Stimulated activated CD4-positive, alpha-beta T cell treated with anti-CD3 and anti-CD28 coated beads, Interleukin-15, amount 100 ng/mL, for 48 hours (primary cell): ENCODE measurements around the gene NME7.
"Not testable (repeated sequence)": the region's sequence is repeated elsewhere in the genome, so short reads cannot be mapped to it uniquely, and the experiment has no call there.

ENCODE experiments used
- DNase-seq, 2 donors: peaks; one replicate each; pipeline ENCODE4 v3.0.0-alpha.2; 2020; ENCODE audit warnings: low read depth in 2 of 2

Gene NME7

DNA sequence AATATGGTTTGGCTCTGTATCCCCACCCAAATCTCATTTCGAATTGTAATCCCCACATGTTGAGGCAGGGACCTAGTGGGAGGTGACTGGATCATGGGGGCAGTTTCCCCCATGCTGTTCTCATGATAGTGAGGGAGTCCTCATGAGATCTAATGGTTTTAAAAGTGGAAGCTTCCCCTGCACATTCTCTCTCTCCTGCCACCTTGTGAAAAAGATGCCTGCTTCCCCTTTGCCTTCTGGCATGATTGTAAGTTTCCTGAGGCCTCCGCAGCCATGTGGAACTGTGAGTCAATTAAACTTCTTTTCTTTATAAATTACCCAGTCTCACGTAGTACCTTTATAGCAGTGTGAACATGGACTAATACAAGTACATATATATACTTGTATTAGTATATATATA lies 25.5 kb downstream of the NME7 start:
- not testable (repeated sequence) for DNase-seq

DNA sequence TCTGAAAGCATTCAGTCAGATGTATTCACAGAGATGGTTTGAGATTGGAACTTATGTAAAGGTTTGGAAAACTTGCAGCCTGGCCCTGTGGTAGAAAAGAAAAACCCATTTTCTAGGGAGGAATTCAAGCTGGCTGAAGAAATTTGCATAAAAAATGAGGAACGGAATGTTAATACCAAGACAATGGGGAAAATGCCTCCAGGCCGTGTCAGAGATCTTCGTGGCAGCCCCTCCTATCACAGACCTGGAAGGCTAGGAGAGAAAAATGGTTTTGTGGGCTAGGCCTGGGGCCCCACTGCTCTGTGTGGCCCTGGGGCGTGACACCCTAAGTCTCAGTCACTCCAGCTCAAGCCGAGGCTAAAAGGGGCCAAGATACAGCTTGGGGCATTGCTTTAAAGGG lies 26.7 kb downstream of the NME7 start:
- DNase-seq, result no peak

DNA sequence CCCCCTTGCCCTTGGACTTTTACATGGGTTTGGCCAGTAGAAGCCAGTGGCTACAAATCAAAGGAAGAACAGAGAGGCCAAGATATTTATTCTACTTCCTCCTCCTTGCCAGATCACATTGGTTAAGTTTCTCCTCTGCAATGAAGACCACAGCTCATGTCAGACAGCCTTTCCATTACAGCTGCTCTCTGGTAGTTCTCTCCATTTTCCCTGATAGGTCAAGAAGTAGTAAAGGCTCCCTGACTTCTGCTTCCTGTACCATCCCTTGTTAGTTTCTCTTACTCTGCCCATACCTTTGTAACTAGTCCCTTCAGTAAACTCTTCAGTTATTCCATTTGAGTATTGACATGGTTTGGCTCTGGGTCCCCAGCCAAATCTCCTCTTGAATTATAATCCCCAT lies 27.8 kb downstream of the NME7 start:
- DNase-seq, result no peak

DNA sequence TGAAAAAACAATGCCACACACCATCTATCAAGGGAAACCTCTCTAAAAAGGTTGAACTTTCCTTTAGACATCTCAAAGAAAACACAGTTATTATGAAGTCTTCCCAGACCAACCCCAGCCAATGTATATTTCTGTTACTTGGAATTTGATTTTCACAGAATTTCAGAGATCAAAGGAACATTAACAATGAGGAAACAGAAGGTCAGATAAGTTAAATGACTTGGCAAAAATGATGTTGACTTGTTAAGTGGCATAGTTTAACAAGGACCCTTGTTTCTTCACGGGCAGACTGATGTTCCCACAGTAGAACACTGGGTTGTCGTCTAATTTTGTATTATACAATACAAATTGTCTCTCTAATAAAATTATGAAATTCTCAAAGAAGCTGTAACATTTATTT lies 29.0 kb downstream of the NME7 start:
- no peak for DNase-seq

DNA sequence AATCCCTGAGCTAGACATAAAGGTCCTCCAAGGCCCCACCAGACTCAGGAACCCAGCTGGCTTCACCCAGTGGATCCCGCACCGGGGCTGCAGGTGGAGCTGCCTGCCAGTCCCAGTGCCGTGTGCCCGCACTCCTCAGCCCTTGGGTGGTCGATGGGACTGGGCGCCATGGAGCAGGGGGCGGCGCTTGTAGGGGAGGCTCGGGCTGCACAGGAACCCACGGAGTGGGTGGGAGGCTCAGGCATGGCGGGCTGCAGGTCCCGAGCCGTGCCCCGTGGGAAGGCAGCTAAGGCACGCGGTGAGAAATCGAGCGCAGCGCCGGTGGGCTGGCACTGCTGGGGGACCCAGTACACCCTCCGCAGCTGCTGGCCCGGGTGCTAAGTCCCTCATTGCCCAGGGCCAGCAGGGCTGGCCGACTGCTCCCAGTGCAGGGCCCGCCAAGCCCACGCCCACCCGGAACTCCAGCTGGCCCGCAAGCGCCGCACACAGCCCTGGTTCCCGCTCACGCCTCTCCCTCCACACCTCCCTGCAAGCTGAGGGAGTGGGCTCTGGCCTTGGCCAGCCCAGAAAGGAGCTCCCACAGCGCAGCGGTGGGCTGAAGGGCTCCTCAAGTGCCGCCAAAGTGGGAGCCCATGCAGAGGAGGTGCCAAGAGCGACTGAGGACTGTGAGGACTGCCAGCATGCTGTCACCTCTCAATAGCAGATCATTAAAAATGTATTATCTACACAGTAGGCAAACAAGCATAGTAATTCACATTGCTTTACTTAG lies 30.5 kb downstream of the NME7 start:
- DNase-seq, result not testable (repeated sequence)

DNA sequence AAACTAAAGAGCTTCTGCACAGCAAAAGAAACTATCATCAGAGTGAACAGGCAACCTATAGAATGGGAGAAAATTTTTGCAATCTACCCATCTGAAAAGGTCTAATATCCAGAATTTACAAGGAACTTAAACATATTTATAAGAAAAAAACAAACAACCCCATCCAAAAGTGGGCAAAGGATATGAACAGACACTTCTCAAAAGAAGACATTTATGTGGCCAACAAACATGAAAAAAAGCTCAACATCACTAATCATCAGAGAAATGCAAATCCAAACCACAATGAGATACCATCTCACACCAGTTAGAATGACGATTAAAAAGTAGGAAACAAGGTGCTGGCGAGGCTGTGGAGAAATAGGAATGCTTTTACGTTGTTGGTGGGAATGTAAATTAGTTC lies 32.9 kb downstream of the NME7 start:
- not testable (repeated sequence) for DNase-seq

DNA sequence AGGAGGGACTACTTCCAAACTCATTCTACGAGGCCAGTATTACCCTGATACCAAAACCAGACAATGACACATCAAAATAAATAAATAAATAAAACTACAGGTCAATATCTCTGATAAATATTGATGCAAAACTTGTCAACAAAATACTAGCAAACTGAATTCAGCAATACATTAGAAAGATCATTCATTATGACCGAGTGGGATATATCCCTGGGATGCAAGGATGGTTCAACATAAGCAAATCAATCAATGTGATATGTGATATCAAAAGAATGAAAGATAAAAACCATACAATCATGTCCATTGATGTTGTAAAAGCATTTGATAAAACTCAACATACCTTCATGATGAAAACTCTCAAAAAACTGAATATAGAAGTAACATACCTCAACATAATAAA lies 36.7 kb downstream of the NME7 start:
- DNase-seq, result no peak

DNA sequence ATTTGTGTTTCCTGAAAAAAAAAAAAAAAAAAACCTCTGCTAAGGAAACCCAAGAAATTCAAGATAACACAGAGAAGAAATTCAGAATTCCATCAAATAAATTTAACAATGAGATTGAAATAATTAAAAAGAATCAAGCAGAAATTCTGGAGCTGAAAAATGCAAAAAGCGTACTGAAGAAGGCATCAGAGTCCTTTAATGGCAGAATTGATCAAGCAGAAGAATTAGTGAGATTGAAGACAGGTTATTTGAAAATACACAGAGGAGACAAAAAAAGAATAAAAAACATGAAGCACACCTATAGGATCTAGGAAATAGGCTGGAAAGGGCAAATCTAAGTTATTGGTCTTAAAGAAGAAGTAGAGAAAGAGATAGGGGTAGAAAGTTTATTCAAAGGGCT lies 38.2 kb downstream of the NME7 start:
- DNase-seq, result no peak

DNA sequence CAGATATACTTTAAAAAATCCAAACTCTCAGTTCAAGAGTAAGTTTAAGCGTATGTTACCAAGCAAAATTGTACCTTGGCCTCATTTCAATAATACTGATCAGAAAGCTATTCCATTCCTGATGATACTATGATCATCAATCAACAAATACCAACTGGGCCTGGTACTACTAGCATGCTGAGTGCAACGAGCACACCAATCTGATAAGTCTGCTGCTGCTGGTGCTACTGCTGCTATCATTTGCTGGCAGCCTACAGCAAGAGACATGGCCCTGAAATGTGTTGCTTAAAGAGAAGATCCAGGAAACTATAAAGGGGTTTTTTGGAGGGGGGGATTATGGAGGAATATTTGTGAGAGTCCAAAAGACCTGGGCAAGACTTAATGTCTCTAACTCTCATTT lies 39.7 kb downstream of the NME7 start:
- no peak for DNase-seq

DNA sequence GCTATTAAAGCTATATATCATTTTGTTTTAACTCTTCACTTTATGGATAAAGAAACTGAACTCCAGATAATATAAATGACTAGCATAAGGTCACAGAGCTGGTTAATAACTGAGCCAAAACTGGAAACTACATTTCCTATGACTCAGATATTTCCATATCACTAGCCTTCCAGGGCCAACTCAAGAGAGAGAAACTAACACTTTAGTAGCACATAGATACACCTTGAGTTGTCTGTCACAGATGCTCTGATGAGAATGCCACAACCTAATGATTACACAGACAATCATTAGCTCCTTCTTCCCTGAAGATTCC lies 40.7 kb downstream of the NME7 start:
- no peak for DNase-seq

DNA sequence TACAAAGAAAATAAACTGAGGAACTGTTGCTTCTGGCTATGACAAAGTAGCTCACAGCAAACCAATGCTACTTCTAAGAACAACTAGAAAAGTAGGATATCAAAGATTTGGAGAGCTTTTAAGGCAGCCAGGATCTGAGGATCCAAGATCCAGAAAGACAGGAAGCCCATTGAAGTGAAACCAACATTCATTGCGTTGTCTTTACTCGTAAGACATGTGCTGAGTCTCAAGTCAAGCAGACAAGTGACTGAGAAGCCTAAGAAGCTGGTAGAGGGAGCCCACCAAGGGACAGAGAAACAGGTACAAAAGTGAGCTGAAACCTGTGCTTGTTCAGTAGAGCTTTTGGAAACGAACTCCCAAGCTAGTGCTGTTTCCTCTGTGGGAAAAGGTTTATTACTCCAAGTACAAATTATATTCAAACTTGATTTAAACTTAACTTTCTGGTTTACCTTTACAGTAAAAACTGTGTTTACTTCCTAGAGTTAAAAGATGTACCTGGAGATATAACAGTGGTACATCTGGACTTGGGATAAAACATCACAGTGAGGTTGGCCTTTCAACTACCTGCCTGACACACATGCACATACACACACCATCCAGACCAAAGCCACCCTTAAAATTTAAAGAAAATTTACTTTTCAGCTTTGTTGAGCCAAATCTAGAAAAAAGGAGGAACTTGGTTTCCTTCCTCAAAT lies 41.2 kb downstream of the NME7 start:
- DNase-seq, result no peak

DNA sequence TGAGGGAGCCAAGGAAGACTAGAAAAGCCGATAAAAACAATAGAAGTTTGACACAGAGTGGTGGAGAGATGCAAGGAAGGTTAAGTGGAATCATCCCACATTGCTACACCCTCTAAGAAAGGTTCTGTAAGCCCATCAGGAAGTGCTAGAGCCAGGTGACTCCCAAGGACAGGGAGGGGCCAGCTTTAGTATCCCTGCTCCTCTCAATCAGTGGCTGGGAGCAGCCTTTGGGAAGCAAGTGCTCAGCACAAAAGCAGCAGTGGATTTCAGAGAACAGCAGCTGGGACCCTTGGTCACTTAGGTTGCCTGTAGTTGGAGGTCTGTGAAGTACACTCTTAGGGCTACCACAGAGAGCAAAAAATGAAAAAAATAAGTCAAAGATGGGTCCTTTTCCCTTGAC lies 42.5 kb downstream of the NME7 start:
- no peak for DNase-seq

DNA sequence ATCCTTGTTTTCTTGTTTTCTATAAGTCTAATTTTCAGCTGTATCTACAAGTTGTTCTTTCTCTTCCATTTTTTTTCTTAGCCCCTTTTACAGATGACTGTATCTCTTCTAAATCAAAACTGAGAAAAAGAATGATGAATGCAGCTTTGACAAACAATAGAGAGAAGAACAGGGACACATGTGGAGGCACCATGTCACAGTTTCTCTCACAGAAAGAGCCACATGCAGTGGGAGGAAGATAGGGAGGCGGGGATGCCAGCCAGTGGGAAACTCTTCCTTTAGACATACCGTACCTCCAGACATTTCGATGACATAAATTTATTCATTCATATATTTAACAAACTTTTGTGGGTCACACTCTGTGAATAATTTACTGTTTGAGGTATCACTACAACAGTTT lies 45.5 kb downstream of the NME7 start:
- DNase-seq, result no peak

DNA sequence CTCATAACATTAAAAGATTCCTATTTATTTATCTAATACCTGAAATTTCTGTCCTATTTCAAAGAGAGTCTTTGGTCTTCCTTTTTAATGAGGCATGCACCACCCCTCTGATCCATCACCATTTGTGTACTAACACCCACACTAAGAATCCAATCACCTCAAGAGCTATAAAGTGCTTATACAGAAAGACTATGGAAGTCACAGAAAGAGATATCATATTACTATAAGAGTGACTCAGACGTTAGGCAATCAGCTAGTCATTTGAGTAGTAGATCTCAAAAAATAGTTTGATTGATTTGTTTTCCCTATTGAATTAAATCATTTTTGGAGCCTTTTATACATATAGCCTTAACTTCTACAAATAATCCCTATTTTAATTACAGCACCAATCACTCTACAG lies 46.1 kb downstream of the NME7 start:
- DNase-seq, result no peak

DNA sequence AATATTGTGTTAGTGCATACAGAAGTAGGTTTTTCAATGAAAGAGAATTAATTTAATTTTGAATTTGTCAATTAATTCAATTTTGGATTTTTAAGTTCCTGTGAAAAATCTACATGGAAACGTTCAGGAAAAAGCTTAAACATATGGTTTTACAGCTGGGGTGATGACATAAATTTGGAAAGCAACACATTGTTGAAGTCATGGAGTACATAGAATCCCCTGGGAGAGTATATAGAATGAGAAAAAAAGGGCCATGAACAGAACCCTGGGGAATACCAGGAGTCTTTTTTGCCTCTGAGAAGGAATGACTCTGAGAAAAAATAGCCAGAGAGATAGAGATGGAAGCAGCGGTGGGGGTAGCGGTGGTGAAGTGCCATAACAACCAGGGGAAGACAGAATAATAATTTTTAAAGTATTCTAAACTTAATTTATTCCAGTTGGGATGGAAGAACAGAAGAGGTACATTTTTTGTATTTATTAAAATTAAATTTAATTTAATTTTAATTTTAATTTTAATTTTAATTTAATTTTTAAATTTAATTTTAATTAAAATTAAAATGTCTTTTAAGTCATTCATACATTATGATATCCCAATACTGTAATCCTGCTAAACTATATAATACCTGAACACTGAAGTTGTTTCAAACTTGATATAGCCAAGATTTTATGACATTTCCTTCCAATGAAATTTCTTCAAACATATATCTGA lies 48.9 kb downstream of the NME7 start:
- no peak for DNase-seq

DNA sequence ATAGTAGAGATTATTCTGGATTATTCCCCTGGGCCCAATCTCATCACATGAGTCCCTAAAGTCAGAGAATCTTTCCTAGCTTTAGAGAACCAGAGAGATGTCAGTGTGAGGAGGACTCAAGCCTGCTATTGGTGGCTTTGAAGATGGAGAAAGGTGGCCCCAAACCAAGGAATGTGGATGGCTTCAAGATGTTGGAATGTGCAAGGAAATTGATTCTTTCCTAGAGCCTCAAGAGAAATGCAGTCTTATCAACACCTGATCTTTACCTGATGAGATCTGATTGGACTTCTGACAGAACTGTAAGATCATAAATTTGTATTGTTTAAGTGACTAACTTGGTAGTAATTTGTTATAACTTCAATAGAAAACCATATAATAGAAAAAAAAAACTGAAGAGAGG lies 51.0 kb downstream of the NME7 start:
- DNase-seq, result no peak

DNA sequence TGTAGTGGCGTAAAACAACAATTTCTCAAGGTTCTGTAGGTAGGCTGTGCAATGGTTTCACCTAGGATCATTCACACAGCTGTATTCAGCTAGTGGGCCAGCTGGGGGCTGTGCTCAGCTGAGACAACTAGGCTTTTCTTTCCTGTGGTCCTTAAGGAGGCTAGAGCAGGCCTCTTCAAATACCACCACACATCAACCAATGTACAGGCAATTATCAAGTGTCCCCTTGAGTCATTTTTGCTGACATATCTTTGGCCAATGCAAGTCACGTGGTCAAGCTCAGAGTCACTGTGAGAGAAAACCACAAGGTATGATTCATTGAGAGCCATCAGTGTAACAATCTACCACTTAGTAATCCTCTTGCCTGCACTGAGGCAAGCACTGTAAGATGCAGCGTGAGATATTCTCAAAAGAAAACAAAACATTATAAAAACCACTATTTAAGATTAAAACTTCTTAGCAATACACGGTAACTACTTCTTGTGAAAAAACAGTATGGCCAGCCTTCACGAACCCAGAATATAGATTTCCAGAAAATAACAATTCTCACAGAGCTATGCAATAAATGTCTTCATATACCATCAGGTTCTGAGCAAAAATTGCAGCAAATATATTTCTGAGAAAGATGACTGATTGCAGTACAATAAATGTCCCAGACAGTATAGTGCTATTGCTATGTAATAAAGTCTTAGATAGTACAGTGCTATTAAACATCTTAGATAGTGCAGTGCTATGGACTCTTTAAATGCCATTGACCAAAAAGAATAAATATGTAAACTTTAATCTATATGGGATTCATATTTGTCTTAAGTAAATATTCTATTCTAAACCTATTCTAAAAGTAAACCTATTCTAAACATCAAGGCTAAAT lies 55.3 kb downstream of the NME7 start:
- peak in 1 of 2 donors; percentile 9 for DNase-seq

DNA sequence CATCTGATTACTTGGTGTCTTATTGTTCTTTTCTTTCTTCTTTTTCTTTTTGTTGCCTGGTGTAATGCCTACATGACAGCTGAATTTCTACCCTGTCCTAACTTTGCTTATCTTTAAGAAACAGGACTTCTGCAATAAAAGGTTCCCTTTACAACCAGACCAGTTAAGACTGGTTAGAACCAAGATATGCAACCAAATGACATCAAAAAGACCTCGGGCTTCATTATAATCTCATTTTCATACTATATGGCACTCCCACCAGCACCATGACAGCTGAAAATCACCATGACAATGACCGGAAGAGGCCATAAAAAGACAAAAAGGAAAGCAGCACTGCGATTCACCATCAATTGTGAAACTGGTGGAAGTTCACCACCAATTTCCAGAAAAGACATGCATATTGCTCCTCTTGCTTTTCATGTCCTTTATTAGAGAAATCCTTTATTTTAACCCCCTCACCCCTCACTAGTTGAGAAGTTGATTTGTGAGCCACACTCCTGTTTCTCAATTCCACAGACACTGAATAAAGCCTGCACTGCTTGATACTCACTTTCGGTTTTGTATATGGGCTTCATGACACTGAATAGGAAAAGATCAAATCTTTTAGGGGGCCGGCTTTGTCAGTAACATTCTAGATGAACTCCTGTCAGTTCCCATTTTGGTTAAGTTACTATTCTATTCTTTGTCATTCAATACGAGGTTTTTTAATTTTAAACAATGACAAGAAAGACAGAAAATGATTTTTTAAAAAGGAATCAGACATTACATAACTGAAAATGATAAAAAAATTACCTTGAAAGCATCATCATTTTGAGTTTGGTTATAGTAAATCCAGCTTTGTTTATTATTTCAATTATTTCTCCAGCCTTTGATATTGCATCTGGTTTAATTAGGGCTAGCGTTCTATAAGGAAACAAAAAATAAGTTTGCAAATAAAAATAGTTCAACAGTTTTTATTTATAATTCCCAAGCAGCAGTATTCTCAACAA lies 58.1 kb downstream of the NME7 start:
- DNase-seq, result no peak

DNA sequence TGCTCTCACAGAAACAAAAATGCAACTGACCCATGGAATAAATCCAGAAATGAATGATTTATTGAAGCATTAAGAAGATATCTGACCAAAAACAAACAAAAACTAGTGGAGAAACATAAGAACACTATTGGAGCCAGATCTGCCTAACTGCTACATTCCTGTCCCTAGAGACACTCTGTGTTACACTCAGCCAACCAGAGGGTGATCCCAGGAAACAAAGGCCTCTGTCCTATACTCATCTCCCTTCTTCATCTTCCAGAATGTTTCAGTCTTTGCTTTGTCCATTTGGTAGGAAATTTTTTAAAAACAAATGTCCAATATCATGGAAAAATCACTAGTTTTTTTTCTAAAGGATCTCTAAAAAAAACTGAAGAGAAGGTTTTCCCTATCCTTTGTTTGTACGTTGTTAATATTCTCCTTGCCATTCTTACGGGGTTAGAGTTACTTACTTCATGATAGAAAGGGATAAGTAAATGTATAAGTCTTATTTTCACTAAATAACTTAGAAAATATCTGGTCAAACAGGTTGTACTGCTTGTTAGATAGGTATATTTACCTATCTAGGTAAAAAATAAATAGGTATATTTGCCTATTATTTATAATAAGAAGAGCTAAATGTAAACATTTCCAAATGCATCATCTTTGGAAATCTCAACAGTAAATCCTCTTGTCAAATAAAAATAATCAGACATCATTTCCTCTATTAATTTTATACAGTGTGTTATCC lies 59.1 kb downstream of the NME7 start:
- no peak for DNase-seq

DNA sequence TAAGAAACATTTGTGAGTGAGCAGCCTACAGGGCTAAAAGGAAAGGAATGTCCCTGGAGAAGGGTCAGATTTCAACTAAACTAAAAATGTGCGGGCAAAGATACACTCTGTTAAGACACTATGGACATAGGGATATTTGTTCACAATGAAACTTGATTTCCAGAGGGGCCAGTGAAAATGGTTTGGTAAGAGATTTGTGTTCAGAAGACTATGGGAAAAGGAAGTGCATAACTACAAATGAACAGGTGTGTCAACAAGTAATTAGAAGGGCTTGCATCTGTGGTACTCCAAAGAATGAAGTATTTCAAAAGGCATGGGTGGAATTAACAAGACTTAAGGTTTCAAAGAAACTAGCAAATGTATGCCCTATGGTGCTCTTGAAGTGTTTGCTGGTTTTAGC lies 60.4 kb downstream of the NME7 start:
- no peak for DNase-seq
